GM04503 (cell line): ENCODE measurements around the gene HOXC13.

Experiments
- DNase-seq: peaks from one replicate; pipeline ENCODE4 v3.0.0-alpha.2; 2012; ENCODE audit warnings: low read depth

The HOXC13 gene, protein sequence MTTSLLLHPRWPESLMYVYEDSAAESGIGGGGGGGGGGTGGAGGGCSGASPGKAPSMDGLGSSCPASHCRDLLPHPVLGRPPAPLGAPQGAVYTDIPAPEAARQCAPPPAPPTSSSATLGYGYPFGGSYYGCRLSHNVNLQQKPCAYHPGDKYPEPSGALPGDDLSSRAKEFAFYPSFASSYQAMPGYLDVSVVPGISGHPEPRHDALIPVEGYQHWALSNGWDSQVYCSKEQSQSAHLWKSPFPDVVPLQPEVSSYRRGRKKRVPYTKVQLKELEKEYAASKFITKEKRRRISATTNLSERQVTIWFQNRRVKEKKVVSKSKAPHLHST

DNA sequence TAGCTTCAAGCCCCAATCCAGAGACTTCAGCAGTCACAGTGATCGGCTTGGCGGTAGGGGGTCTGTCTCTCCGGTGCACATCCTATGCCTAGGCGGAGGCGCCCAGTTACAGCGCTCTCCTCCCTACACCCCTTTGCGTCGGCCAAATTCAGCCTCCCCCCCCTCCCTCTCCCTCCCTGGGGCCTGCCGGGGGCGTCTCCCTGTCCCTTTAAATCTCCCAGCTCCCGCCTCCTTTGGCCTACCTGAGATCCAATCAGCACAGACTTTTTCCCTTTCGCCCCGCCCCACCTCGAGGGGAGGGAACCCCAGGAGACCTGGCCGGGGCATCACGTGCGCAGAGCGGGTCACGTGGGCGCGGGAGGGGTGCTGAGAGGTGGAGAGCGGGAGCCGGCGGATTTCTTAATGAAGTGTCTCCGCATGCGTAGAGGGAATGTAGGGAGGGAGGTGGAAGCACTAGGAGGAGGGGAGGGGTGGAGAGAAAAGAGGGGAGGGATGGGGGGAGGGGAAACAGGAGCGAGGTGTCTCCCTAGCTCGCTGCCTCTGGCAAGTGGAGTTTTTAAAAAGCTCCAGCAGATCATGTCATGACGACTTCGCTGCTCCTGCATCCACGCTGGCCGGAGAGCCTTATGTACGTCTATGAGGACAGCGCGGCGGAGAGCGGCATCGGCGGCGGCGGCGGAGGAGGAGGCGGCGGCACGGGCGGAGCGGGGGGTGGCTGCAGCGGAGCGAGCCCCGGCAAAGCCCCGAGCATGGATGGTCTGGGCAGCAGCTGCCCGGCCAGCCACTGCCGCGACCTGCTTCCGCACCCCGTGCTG, at the start of gene HOXC13:
HOXC13 (plus strand) TSS at position 506 of the 815 bp plus-strand sequence; CDS start at position 582, 76 bp downstream.
- peak; percentile 72 for DNase-seq

DNA sequence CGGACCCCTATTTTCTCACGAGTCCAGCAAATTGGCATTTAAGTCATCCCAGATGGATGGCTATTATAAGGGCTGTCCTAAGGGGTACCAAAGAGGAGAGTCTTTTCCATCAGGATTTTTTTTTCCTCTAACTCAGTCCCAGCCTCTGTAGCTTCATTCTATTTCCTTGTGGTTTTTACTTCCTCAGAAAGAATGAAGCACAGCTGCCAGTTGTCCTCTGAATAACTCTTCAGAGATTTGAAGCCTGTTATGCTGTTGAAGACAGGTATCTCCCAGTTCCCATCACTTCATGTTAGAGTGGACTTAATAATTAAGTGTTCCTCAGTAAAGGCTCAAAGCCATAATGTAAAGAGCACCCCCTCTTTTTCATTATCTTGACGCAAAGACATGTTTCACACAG, 48.5 kb upstream of the HOXC13 start:
- DNase-seq: no peak

DNA sequence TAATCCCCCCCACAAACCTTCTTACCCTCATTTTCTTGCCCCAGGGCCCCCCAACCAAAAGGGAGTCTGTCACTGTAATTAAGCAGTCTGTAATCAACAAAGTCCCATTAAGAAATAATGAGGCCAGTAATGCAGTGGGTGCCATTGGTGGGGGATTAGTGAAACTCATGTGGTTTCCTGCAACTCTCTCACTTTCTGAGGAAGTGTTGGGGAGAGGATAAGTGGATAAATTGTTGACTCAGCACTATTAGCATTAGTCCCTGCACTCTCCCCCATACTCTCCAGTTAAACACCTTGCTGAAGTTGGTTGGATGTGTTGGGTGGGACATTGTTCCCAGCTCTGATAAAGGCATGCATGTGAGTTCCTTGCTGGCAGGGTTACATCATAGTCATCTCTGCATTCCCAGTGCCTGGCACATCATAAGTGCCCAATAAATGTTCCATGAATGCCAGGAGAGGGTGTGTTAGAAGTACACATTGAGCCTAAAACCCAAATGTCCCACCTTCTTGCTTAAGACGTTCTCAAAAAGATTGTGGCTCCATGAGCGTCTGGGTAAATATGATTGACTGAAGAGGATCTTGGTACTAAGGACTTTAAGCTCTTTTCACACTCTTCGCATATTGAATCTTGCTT, 45.8 kb upstream of the HOXC13 start:
- DNase-seq: no peak

DNA sequence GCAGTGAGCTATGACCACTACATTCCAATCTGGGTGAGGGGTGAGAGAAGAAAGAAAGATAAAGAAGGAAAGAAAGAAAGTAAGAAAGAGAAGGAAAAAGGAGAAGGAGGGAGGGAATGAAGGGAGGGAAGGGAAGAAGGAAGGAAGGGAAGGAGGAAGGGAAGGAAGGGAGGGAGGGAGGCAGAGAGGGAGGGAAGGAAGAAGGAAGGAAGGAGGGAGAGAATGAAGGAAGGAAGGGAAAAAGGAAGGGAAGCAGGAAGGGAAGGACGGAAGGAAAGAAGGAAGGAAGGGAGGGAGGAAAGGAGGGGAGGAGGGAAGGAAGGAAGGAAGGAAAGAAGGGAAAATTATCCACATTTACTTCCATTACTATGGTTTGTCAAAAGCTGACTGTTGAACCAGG, 39.4 kb upstream of the HOXC13 start:
- no peak for DNase-seq

GRCh38 chr12:53907103-53907502, 31.5 kb upstream of the HOXC13 start:
- DNase-seq: no peak

- no peak for DNase-seq
Observed at GRCh38 chr12:53916788-53917655, 21.6 kb upstream of the HOXC13 start.

GRCh38 chr12:53924521-53925405, 13.9 kb upstream of the HOXC13 start:
- no peak for DNase-seq

DNA sequence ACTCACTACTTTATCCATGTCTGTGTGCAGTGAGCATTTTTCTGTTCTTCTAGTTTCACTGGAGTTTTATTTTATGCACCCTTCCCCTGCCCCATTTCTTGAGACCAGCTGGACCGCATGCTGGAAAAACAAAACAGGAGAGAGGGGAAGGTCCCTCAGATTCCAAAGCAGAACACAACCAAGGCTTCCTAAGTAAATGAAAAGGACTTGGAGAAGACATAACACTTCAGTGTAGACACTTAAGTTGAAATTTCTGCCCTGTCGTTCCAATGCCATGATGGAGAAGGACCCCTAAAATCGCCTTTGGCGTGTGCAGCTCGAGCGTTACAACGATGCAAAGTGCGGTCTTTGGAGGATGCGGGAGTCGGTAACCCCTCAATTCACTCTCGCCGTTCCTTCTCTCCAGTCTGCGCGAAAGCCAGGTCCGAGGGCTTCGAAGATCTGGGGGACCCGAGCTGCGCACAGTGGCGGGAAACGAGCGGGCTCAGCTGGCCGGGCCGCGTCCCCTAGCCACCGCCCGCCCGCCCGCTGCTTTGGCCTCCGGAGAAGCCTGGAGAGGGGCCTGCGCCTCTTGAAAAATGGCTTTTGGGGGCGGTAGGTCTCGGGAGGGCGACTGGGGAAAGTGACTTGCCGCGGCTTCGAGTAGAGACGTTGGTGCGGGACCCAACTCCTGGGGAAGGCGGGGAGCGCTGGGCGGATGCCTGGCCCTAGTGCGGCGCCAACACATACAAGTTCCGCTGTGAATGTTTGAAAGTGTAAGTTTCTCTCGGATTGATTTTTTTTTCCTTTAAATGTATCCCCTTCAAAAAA, 11.2 kb upstream of the HOXC13 start:
- DNase-seq: no peak

GRCh38 chr12:53928054-53928835, 10.4 kb upstream of the HOXC13 start:
- no peak for DNase-seq

- DNase-seq: no peak
Observed at GRCh38 chr12:53929527-53929926, 9.1 kb upstream of the HOXC13 start.

DNA sequence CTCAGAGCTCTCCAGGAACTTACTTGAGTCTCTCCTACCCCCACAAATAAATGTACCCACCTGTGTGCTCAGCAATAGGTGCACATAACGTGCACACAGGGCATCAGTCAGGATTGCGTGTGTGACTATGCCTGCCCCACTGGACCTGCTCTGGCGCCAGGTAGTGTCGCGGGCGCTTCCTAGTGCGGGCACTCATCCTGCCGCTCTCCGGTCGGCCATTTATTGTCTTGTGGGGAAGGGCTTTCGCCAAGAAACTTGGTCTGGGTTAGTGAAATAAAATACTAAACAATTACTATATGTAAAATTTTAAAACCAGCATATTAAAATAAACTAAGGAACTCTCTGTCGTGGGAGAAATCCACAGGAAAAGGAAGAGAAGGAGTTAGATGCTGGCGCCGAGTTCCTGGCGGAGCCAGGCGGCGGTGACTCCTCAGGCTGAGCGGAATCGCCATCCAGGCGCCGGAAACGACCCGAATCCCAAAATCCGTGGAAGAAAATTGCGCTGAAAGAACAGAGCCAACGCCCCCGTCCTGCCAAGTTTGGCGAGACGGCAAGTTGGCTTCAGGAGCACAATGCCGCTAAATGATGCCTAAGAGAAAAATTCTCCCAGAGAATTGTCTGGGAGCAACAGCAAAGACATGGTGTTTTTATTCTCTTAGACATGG, 7.9 kb upstream of the HOXC13 start:
- DNase-seq: no peak

- no peak for DNase-seq
Observed at GRCh38 chr12:53931844-53932581, 6.6 kb upstream of the HOXC13 start.

- no peak for DNase-seq
Observed at GRCh38 chr12:53932915-53933314, 5.7 kb upstream of the HOXC13 start.

- no peak for DNase-seq
Observed at GRCh38 chr12:53935383-53936341, 3.0 kb upstream of the HOXC13 start.

- no peak for DNase-seq
Observed at GRCh38 chr12:53937099-53937498, 1.5 kb upstream of the HOXC13 start.

- DNase-seq: no peak
Observed at GRCh38 chr12:53937596-53938325, 870 bp upstream of the HOXC13 start.
